Fibroblast of the conjunctiva (primary cell): Measurements from ENCODE around the gene KDM4F.
"Not testable (repeated sequence)": the region's sequence is repeated elsewhere in the genome, so short reads cannot be mapped to it uniquely, and the experiment has no call there.

Source experiments
- DNase-seq: peaks from one replicate; pipeline ENCODE4 v3.0.0-alpha.2; 2010; ENCODE audit warnings: low read depth

KDM4F gene

GRCh38 chr11:95049122-95049521, at the start of gene KDM4F:
Gene KDM4F, plus strand, starts transcription at chr11:95049422.
- not testable (repeated sequence) for DNase-seq

GRCh38 chr11:95003716-95004115, 45.5 kb upstream of the KDM4F start:
- no peak for DNase-seq

DNA sequence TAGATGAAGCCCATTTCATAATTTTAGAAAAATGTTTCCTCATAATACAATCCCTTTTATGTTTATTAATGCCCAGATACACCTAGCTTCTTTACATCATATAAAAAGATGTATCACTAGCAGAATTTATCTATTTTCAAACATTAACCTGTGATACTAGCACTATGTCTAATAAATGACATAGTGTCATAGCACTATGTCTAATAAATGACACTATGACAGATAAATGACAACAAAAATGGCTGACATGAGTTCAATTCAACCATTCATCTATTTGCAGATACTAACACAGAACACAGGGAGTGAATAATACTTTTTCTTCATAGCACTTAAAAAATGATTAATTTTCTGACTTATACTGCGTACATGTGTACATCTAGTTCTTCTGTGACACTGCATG, 43.6 kb upstream of the KDM4F start:
- no peak for DNase-seq

- DNase-seq = no peak
These were observed 37.8 kb upstream of the KDM4F start for GRCh38 chr11:95011376-95011775.

DNA sequence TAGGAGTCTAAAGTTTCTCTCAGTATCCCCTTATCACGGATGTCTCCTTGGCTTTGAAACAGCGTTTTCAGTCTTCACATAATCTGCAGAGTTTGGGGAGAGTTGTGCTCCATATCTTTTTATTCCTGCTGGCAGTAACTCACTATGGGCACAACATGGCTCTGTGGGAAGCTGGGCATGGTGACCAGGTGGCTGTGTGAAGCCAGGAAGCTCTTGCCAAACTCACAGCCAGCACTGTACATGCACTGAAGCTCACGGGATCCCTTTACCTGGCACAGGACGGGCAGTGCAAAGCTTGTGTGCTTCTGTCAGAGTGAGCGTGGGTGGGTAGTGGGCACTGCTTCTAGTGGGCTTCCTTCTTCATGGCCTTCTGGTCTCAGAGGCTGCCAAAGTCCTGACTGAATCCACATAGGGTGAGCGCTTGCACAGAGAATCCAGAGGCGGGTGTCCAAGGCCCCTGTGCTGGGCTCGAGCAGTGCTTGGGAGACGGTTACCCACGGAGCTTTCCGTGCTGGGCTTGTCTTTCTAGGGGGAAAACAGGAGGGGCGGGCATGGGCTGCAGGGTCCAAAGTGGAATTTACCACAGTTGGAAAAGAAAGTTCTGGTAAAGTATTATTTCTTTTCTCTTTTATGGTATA, 34.9 kb upstream of the KDM4F start:
- DNase-seq = no peak

DNA sequence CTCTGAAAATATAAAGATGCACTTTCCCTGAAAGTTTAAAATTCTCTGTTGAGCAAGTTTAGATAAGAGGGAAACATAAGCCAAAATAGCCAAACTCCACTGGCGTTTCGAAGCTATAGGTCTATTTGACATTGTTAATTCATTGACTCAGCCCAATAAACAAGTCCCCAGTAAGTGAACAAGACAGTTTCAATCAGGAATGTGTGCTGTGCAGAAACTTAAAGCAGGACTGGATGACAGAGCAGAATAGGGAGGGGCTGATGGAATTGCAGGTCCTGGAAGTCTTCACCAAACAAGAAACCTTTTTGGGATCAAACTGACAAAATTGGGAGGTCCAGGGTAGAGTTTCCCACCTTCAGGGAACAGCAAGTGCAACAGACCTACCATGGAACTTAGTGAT, 33.1 kb upstream of the KDM4F start:
- DNase-seq = no peak

- DNase-seq = not testable (repeated sequence)
These were observed 27.8 kb upstream of the KDM4F start for GRCh38 chr11:95021468-95021867.

- DNase-seq = no peak
These were observed 24.3 kb upstream of the KDM4F start, which contains the start of gene KDM4E for GRCh38 chr11:95024958-95025357. Gene KDM4E, plus strand, starts transcription at chr11:95025258. Its CDS starts 300 bp downstream, at chr11:95025558.

DNA sequence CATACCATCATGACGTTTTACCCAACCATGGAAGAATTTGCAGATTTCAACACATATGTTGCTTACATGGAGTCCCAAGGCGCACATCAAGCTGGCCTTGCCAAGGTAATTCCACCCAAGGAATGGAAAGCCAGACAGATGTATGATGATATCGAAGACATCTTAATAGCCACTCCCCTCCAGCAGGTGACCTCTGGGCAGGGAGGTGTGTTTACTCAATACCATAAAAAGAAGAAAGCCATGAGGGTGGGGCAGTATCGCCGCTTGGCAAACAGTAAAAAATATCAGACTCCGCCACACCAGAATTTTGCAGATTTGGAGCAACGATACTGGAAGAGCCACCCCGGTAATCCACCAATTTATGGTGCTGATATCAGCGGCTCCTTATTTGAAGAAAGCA, 23.6 kb upstream of the KDM4F start:
- not testable (repeated sequence) for DNase-seq

- no peak for DNase-seq
These were observed 20.9 kb upstream of the KDM4F start for GRCh38 chr11:95028357-95028756.

- no peak for DNase-seq
These were observed 16.2 kb upstream of the KDM4F start for GRCh38 chr11:95033051-95033450.

DNA sequence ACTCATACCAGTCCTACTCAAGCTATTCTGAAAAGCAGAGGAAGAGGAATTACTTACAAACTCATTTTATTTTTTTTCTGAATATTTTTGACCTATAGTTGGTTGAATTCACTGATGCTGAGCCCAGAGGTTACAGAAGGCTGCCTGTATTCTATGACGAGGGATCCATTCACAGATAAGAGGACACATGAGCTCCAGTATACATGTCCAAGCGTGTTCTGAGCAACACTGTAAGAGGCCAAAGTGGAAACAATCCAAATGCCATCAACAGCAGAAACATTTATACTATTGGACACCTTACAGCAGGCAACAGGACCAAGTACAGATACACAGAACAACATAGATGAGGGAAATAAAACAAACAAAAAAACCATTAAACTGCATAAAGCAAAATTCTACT, 13.9 kb upstream of the KDM4F start:
- no peak for DNase-seq

GRCh38 chr11:95037356-95038035, 11.7 kb upstream of the KDM4F start:
- DNase-seq = not testable (repeated sequence)

DNA sequence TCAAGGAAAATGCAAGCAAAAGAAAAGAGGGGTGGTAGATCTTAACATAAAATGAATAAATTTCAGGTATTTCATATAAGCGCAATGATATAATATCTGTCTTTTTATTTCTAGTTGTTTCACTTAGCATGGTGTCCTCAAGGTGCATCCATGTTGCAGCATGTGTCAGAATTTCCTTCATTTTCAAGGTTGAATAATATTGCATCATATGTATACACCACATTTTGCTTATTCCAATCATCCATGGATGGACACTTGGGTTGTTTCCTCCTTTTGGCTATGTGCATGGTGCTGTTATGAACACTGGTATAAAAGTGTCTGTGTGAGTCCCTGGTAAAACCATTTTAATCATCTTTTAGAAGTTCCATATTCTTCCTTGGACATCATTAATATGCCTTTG, 7.0 kb upstream of the KDM4F start:
- DNase-seq = no peak

GRCh38 chr11:95042906-95043305, 6.3 kb upstream of the KDM4F start:
- no peak for DNase-seq

GRCh38 chr11:95044010-95044409, 5.2 kb upstream of the KDM4F start:
- DNase-seq = no peak

- no peak for DNase-seq
These were observed 3.4 kb upstream of the KDM4F start for GRCh38 chr11:95045812-95046211.

GRCh38 chr11:95050595-95051202, 1.5 kb downstream of the KDM4F start:
- DNase-seq = no peak

- DNase-seq = no peak
These were observed 5.1 kb downstream of the KDM4F start for GRCh38 chr11:95054356-95054755.

DNA sequence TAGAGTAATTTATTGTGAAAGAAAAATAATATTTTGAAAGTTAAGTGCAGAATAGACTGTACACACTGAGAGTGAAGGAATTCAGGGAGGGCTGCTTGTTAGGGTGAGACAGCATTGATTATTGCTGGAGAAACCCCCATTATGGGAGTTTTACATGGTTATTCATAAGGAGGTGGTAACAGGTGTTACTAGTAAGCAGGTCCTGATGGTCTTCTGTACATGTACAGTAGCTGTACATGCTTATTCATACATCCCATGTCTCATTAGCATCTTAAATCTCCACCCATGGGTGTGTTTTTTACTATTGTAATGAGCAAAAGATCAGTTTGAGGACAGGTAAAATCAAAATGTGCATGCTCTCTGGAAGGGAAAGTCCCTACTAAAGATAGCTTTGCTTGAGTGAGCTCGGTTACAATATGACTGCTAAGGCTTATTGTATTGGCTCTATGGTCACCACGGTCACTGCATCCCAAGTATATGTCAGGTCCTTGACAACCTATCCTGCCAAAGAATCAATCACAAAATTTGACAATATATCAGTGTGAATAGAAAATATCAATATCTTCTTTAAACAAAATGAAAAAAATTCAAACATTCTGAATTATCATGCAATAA, 6.2 kb downstream of the KDM4F start:
- no peak for DNase-seq

GRCh38 chr11:95057959-95058358, 8.7 kb downstream of the KDM4F start:
- no peak for DNase-seq

DNA sequence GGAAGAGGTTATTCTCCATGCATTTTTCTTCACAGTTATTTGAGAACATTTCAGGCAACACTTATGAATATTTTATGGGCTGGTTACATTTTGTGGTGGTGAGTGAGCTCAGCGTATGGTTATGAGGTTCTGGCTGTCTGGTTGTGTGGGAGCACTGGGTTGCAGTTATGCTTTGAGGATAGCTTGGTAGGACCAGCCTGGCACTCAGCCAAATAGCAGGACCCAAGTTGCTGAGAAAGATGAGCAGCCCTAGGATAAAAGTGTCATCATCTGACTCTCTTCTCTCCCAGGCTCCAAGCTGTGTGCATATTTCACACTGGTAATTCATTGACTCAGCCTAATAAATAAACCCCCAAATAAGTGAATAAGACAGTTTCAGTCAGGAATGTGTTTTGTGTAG, 9.4 kb downstream of the KDM4F start:
- no peak for DNase-seq

DNA sequence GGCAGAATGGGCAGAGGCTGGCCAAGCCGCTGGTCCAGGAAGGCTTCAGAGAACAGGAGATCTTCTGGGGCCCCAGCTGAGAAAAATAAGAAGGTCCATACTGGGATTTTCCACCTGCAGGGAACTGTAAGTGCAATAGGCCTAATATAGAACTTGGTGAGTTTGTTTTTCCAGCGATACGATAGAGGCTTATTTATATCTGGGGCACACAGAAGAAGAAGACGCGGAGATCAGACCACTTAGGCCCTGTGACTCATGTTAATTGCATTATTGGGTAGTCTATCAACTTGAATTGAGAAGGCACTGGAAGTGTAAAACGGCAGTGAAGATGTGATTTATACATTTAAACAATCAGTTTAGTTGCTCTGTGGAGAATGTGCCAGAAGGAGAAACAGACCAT, 9.8 kb downstream of the KDM4F start:
- DNase-seq = no peak
